ENCODE data around the gene TTN.

The TTN gene

DNA sequence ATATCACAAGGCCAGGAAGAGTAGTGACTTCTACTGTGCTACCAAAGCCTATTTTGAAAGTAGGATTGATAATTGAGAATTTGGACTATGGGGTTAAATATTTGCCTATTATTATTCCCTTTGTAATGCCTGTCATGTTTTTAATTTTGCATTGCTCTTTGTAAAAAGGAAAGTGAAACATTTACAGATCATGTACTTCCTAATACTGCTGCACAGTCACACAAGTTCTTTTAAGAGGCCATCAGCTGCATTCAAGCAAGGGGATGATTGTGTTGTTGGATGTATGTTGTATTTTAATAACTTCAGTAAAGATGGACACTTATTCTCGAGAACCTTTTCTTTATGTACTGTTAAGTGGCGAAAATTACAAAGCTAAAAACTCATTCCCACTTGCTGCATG lies 256.9 kb downstream of the TTN start:
- no peaks in the 10 kb centered on the region for H3K27me3 ChIP-seq (ENCODE audit: control insufficient read depth in 1 of 2, insufficient read depth in 2 of 2, low read length in 2 of 2)
- H3K9ac ChIP-seq (ENCODE audit: low read length in 2 of 2), result no peak overlapping the region
- peaks cover 7 to 17% of the 10 kb centered on the region in 2 donors for H3K36me3 ChIP-seq (ENCODE audit: control insufficient read depth in 2 of 2, insufficient read depth in 2 of 2, low read length in 2 of 2)
- no peaks in the 10 kb centered on the region for H3K9me3 ChIP-seq (ENCODE audit: control insufficient read depth in 2 of 2, low read length in 2 of 2)
- H3K4me1 ChIP-seq (ENCODE audit: control insufficient read depth, insufficient read depth, low read length), result no peaks in the 10 kb centered on the region
- no peak overlapping the region for H3K4me3 ChIP-seq (ENCODE audit: low read length in 2 of 2)
- H3K27ac ChIP-seq (ENCODE audit: low read length), result no peak overlapping the region

DNA sequence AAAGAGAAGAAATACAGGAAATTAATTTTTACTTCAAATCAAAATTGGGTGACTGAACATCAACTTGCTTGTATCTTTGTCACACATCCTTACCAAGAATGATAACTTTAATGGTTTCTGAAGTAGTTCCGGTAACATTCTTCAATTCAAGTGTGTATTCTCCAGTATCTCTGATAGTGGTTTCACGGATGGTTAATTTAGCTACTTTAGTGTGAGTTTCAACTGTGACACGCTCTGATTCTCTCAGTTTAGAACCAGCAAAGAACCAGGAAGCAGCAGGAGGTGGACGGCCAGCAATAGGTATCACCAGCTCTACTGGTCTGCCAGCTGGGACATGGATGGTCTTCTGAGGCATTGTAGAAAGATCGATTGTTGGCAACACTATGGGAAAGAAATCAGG lies 264.7 kb downstream of the TTN start:
- Histone ChIP-seq H3K36me3 (ENCODE audit: control insufficient read depth in 2 of 2, insufficient read depth in 2 of 2, low read length in 2 of 2) (peaks cover 33% of the 10 kb centered on the region in 2 donors), H3K9ac (ENCODE audit: low read length in 2 of 2) (no peak overlapping the region), H3K4me3 (ENCODE audit: low read length in 2 of 2) (no peak overlapping the region), H3K27me3 (ENCODE audit: control insufficient read depth in 1 of 2, insufficient read depth in 2 of 2, low read length in 2 of 2) (no peaks in the 10 kb centered on the region), H3K27ac (ENCODE audit: low read length) (no peak overlapping the region), H3K9me3 (ENCODE audit: control insufficient read depth in 2 of 2, low read length in 2 of 2) (no peaks in the 10 kb centered on the region), H3K4me1 (ENCODE audit: control insufficient read depth, insufficient read depth, low read length) (no peaks in the 10 kb centered on the region)

- H3K36me3 ChIP-seq (ENCODE audit: control insufficient read depth in 2 of 2, insufficient read depth in 2 of 2, low read length in 2 of 2), result peaks cover 35 to 36% of the 10 kb centered on the region in 2 donors
- no peak overlapping the region for H3K27ac ChIP-seq (ENCODE audit: low read length)
- no peaks in the 10 kb centered on the region for H3K4me1 ChIP-seq (ENCODE audit: control insufficient read depth, insufficient read depth, low read length)
- H3K9ac ChIP-seq (ENCODE audit: low read length in 2 of 2), result no peak overlapping the region
- H3K4me3 ChIP-seq (ENCODE audit: low read length in 2 of 2), result no peak overlapping the region
- no peaks in the 10 kb centered on the region for H3K27me3 ChIP-seq (ENCODE audit: control insufficient read depth in 1 of 2, insufficient read depth in 2 of 2, low read length in 2 of 2)
- H3K9me3 ChIP-seq (ENCODE audit: control insufficient read depth in 2 of 2, low read length in 2 of 2), result no peaks in the 10 kb centered on the region
Measured at GRCh38 chr2:178542161-178542560, 265.1 kb downstream of the TTN start.

GRCh38 chr2:178536037-178536436 lies 271.2 kb downstream of the TTN start:
- peaks cover 25 to 31% of the 10 kb centered on the region in 2 donors for H3K36me3 ChIP-seq (ENCODE audit: control insufficient read depth in 2 of 2, insufficient read depth in 2 of 2, low read length in 2 of 2)
- H3K9ac ChIP-seq (ENCODE audit: low read length in 2 of 2), result no peak overlapping the region
- no peaks in the 10 kb centered on the region for H3K27me3 ChIP-seq (ENCODE audit: control insufficient read depth in 1 of 2, insufficient read depth in 2 of 2, low read length in 2 of 2)
- H3K9me3 ChIP-seq (ENCODE audit: control insufficient read depth in 2 of 2, low read length in 2 of 2), result no peaks in the 10 kb centered on the region
- H3K4me3 ChIP-seq (ENCODE audit: low read length in 2 of 2), result no peak overlapping the region
- no peak overlapping the region for H3K27ac ChIP-seq (ENCODE audit: low read length)
- H3K4me1 ChIP-seq (ENCODE audit: control insufficient read depth, insufficient read depth, low read length), result no peaks in the 10 kb centered on the region

- H3K4me1 ChIP-seq (ENCODE audit: control insufficient read depth, insufficient read depth, low read length), result no peaks in the 10 kb centered on the region
- peaks cover 10 to 20% of the 10 kb centered on the region in 2 donors for H3K36me3 ChIP-seq (ENCODE audit: control insufficient read depth in 2 of 2, insufficient read depth in 2 of 2, low read length in 2 of 2)
- H3K27ac ChIP-seq (ENCODE audit: low read length), result no peak overlapping the region
Measured at GRCh38 chr2:178531168-178531567, 276.1 kb downstream of the TTN start.

DNA sequence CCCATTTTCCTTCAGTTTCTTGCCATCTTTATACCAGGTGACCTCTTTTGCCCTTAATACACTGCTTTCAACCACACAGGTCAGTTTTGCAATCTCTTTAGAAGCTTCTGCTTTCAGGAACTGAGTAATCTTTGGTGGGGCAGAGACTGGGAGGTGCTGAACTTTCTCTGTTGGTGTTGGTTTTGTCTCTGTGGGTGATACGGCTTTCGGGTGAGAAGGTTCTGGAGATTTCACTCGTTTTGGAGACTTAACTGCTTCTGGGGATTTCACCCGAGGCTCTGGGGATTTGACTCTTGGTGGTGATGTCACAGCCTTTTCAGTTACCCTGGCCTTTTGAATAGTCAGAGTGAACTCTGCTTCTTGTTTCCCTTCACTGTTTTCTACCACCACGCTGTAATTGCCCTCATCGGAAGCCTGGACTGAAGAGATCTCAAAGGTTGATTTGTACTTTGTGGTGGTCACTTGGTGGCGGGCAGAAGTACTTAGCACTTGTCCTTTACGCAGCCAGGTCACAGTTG lies 276.5 kb downstream of the TTN start:
- Histone ChIP-seq H3K9ac (ENCODE audit: low read length in 2 of 2) (no peak overlapping the region), H3K36me3 (ENCODE audit: control insufficient read depth in 2 of 2, insufficient read depth in 2 of 2, low read length in 2 of 2) (peaks cover 10 to 20% of the 10 kb centered on the region in 2 donors), H3K27me3 (ENCODE audit: control insufficient read depth in 1 of 2, insufficient read depth in 2 of 2, low read length in 2 of 2) (no peaks in the 10 kb centered on the region), H3K9me3 (ENCODE audit: control insufficient read depth in 2 of 2, low read length in 2 of 2) (no peaks in the 10 kb centered on the region), H3K4me3 (ENCODE audit: low read length in 2 of 2) (no peak overlapping the region), H3K27ac (ENCODE audit: low read length) (no peak overlapping the region), H3K4me1 (ENCODE audit: control insufficient read depth, insufficient read depth, low read length) (no peaks in the 10 kb centered on the region)

More at GRCh38 chr2:178531168-178531567, 276.1 kb downstream of the TTN start:
- no peak overlapping the region for H3K4me3 ChIP-seq (ENCODE audit: low read length in 2 of 2)
- H3K27me3 ChIP-seq (ENCODE audit: control insufficient read depth in 1 of 2, insufficient read depth in 2 of 2, low read length in 2 of 2), result no peaks in the 10 kb centered on the region
- no peaks in the 10 kb centered on the region for H3K9me3 ChIP-seq (ENCODE audit: control insufficient read depth in 2 of 2, low read length in 2 of 2)
- no peak overlapping the region for H3K9ac ChIP-seq (ENCODE audit: low read length in 2 of 2)

DNA sequence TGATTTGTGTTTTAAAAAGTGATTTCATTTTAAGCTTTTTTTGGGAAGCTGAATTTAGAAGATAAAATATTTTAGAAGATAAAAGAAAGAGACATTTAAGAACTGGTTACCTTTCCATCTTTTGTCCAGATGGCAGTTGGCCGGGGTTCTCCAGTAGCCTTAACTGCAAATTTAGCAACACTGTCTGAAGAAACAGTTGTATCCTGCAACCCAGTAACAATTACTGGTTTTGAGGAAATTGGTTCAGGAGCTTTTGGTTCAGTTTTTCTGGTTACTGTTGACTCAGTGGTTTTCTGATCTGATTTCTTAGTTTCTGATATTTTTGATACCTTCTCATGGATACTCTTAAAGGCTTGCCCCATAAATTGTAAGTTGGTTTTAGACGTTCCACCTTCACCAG lies 277.1 kb downstream of the TTN start:
- no peak overlapping the region for H3K27ac ChIP-seq (ENCODE audit: low read length)

GRCh38 chr2:178529194-178529593 lies 278.0 kb downstream of the TTN start:
- peaks cover 9 to 17% of the 10 kb centered on the region in 2 donors for H3K36me3 ChIP-seq (ENCODE audit: control insufficient read depth in 2 of 2, insufficient read depth in 2 of 2, low read length in 2 of 2)
- no peaks in the 10 kb centered on the region for H3K9me3 ChIP-seq (ENCODE audit: control insufficient read depth in 2 of 2, low read length in 2 of 2)
- H3K27ac ChIP-seq (ENCODE audit: low read length), result no peak overlapping the region
- no peak overlapping the region for H3K9ac ChIP-seq (ENCODE audit: low read length in 2 of 2)
- H3K27me3 ChIP-seq (ENCODE audit: control insufficient read depth in 1 of 2, insufficient read depth in 2 of 2, low read length in 2 of 2), result no peaks in the 10 kb centered on the region
- no peak overlapping the region for H3K4me3 ChIP-seq (ENCODE audit: low read length in 2 of 2)
- no peaks in the 10 kb centered on the region for H3K4me1 ChIP-seq (ENCODE audit: control insufficient read depth, insufficient read depth, low read length)

More for the DNA sequence above, 277.1 kb downstream of the TTN start:
- Histone ChIP-seq H3K9ac (ENCODE audit: low read length in 2 of 2) (no peak overlapping the region), H3K27me3 (ENCODE audit: control insufficient read depth in 1 of 2, insufficient read depth in 2 of 2, low read length in 2 of 2) (no peaks in the 10 kb centered on the region), H3K4me1 (ENCODE audit: control insufficient read depth, insufficient read depth, low read length) (no peaks in the 10 kb centered on the region), H3K9me3 (ENCODE audit: control insufficient read depth in 2 of 2, low read length in 2 of 2) (no peaks in the 10 kb centered on the region), H3K4me3 (ENCODE audit: low read length in 2 of 2) (no peak overlapping the region), H3K36me3 (ENCODE audit: control insufficient read depth in 2 of 2, insufficient read depth in 2 of 2, low read length in 2 of 2) (peaks cover 10 to 20% of the 10 kb centered on the region in 2 donors)

DNA sequence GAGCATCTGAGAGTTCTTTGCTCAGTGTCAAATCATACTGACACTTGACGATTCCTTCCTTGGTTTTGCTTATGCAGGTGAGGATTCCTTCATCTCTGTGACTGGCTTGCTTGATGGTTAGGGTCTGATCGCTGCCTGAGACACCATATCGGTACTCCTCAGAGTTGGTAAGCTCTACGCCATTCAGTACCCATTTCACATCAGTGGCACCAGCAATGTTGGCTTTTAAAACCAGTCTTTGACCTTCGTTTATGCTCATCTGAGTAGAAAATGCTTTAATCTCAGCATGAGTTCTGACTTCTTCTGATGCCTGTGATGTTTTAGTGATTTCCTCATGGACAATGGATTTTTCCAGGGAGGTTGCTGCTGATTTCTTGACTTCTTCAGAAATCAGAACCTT lies 278.6 kb downstream of the TTN start:
- Histone ChIP-seq H3K9me3 (ENCODE audit: control insufficient read depth in 2 of 2, low read length in 2 of 2) (no peaks in the 10 kb centered on the region), H3K9ac (ENCODE audit: low read length in 2 of 2) (no peak overlapping the region), H3K27ac (ENCODE audit: low read length) (no peak overlapping the region), H3K4me3 (ENCODE audit: low read length in 2 of 2) (no peak overlapping the region), H3K36me3 (ENCODE audit: control insufficient read depth in 2 of 2, insufficient read depth in 2 of 2, low read length in 2 of 2) (peaks cover 7 to 15% of the 10 kb centered on the region in 2 donors), H3K4me1 (ENCODE audit: control insufficient read depth, insufficient read depth, low read length) (peaks cover 4% of the 10 kb centered on the region), H3K27me3 (ENCODE audit: control insufficient read depth in 1 of 2, insufficient read depth in 2 of 2, low read length in 2 of 2) (no peaks in the 10 kb centered on the region)

GRCh38 chr2:178527592-178527991 lies 279.6 kb downstream of the TTN start:
- Histone ChIP-seq H3K4me3 (ENCODE audit: low read length in 2 of 2) (no peak overlapping the region), H3K27ac (ENCODE audit: low read length) (no peak overlapping the region)

DNA sequence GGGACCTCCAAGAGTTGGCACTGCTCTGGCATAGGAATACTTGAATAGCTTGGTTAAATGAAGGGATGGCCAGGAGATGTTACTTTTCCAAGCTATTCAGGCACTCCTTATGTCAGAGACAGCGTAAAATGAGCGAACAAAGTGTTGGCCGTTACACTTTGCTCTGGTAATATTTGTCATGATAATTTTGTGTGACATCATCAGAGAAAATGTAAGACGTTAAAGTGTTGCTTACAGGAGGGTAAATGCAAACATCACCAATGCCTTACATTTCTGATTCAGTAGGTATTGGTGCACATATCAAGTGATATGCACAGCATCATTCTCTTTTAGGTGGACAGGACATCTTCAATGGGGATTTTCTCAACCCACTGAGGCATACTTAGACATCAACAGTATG lies 281.0 kb downstream of the TTN start:
- Histone ChIP-seq H3K9me3 (ENCODE audit: control insufficient read depth in 2 of 2, low read length in 2 of 2) (no peaks in the 10 kb centered on the region), H3K9ac (ENCODE audit: low read length in 2 of 2) (no peak overlapping the region), H3K27me3 (ENCODE audit: control insufficient read depth in 1 of 2, insufficient read depth in 2 of 2, low read length in 2 of 2) (no peaks in the 10 kb centered on the region), H3K36me3 (ENCODE audit: control insufficient read depth in 2 of 2, insufficient read depth in 2 of 2, low read length in 2 of 2) (peaks cover 0 to under 1% of the 10 kb centered on the region in 2 donors), H3K27ac (ENCODE audit: low read length) (no peak overlapping the region), H3K4me3 (ENCODE audit: low read length in 2 of 2) (no peak overlapping the region), H3K4me1 (ENCODE audit: control insufficient read depth, insufficient read depth, low read length) (peaks cover 6% of the 10 kb centered on the region)

More at GRCh38 chr2:178527592-178527991, 279.6 kb downstream of the TTN start:
- H3K9me3 ChIP-seq (ENCODE audit: control insufficient read depth in 2 of 2, low read length in 2 of 2), result no peaks in the 10 kb centered on the region
- no peak overlapping the region for H3K9ac ChIP-seq (ENCODE audit: low read length in 2 of 2)
- no peaks in the 10 kb centered on the region for H3K27me3 ChIP-seq (ENCODE audit: control insufficient read depth in 1 of 2, insufficient read depth in 2 of 2, low read length in 2 of 2)
- H3K36me3 ChIP-seq (ENCODE audit: control insufficient read depth in 2 of 2, insufficient read depth in 2 of 2, low read length in 2 of 2), result peaks cover 5 to 7% of the 10 kb centered on the region in 2 donors
- H3K4me1 ChIP-seq (ENCODE audit: control insufficient read depth, insufficient read depth, low read length), result peaks cover 6% of the 10 kb centered on the region
